BLaER1 (cell line): ENCODE results near the gene PICALM.
"Not testable (repeated sequence)": the region's sequence is repeated elsewhere in the genome, so short reads cannot be mapped to it uniquely, and the experiment has no call there.

Experiments used
- H3K27ac ChIP-seq: shearing (Covaris generic); formaldehyde crosslinking; 2 replicates; pipeline ENCODE4 v1.8.1; 2022
- H3K27me3 ChIP-seq: shearing (Covaris generic); formaldehyde crosslinking; 2 replicates; pipeline ENCODE4 v1.8.1; 2022
- H3K36me3 ChIP-seq: shearing (Covaris generic); formaldehyde crosslinking; 2 replicates; pipeline ENCODE4 v1.8.1; 2022
- H3K4me1 ChIP-seq: shearing (Covaris generic); formaldehyde crosslinking; 2 replicates; pipeline ENCODE4 v1.8.1; 2022
- H3K4me2 ChIP-seq: shearing (Covaris generic); formaldehyde crosslinking; 2 replicates; pipeline ENCODE4 v1.8.1; 2022
- H3K4me3 ChIP-seq: shearing (Covaris generic); formaldehyde crosslinking; 2 replicates; pipeline ENCODE4 v1.8.1; 2022
- H3K9ac ChIP-seq: shearing (Covaris generic); formaldehyde crosslinking; 2 replicates; pipeline ENCODE4 v1.8.1; 2022
- H3K9me3 ChIP-seq: shearing (Covaris generic); formaldehyde crosslinking; 2 replicates; pipeline ENCODE4 v1.8.1; 2022
- H4K20me1 ChIP-seq: shearing (Covaris generic); formaldehyde crosslinking; 2 replicates; pipeline ENCODE4 v1.8.1; 2022
- Cebpa-rat ChIP-seq: shearing (Covaris generic); IDR thresholded peaks from 2 replicates; pipeline ENCODE4 v1.8.1; 2022

The PICALM gene

GRCh38 chr11:86068951-86069407 is at the start of gene PICALM:
TSS of gene PICALM (minus strand) at chr11:86069084. CDS start at chr11:86068780, 304 bp downstream.
- H3K4me3 ChIP-seq = peak within 1 kb of the TSS; percentile 92
- peaks cover 44% of the 10 kb centered on the region for H4K20me1 ChIP-seq
- peaks cover 32% of the 10 kb centered on the region for H3K4me1 ChIP-seq
- H3K27ac ChIP-seq = peak within 1 kb of the TSS; percentile 89
- H3K9me3 ChIP-seq = no peaks in the 10 kb centered on the region
- H3K9ac ChIP-seq = peak within 1 kb of the TSS; percentile 89
- peak within 1 kb of the TSS; percentile 88 for H3K4me2 ChIP-seq
- H3K27me3 ChIP-seq = no peaks in the 10 kb centered on the region
- H3K36me3 ChIP-seq = no peaks in the 10 kb centered on the region
- no peak for TF ChIP-seq Cebpa-rat

- no peak overlapping the region for H3K4me2 ChIP-seq
- H3K4me1 ChIP-seq = peaks cover under 1% of the 10 kb centered on the region
- H3K9ac ChIP-seq = no peak overlapping the region
- no peaks in the 10 kb centered on the region for H4K20me1 ChIP-seq
- H3K4me3 ChIP-seq = no peak overlapping the region
- H3K27me3 ChIP-seq = no peaks in the 10 kb centered on the region
- H3K36me3 ChIP-seq = no peaks in the 10 kb centered on the region
- no peak for TF ChIP-seq Cebpa-rat
- H3K27ac ChIP-seq = no peak overlapping the region
- no peaks in the 10 kb centered on the region for H3K9me3 ChIP-seq
Observed at GRCh38 chr11:86118253-86118652, 49.4 kb upstream of the PICALM start.

DNA sequence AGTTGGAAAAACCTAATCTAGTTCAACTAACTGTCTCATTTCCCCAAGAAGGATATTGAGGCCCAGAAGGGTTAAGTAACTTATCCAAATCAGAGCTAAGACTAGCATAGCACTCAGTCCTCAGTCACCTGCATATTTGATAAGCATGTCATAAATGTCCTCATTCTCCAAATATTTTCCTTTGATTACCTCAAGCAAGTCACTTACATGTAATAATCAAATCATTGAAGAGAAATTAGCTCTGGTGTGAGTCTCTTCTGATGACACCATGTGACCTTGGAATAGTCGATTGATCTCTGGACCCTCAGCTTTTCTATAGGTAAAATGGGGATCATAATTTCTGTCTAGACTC is 48.8 kb upstream of the PICALM start:
- H3K4me1 ChIP-seq = no peaks in the 10 kb centered on the region
- H3K4me3 ChIP-seq = no peak overlapping the region
- no peaks in the 10 kb centered on the region for H4K20me1 ChIP-seq
- no peaks in the 10 kb centered on the region for H3K36me3 ChIP-seq
- no peak overlapping the region for H3K4me2 ChIP-seq
- H3K27me3 ChIP-seq = no peaks in the 10 kb centered on the region
- TF ChIP-seq Cebpa-rat = no peak
- no peaks in the 10 kb centered on the region for H3K9me3 ChIP-seq
- H3K9ac ChIP-seq = no peak overlapping the region
- H3K27ac ChIP-seq = no peak overlapping the region

DNA sequence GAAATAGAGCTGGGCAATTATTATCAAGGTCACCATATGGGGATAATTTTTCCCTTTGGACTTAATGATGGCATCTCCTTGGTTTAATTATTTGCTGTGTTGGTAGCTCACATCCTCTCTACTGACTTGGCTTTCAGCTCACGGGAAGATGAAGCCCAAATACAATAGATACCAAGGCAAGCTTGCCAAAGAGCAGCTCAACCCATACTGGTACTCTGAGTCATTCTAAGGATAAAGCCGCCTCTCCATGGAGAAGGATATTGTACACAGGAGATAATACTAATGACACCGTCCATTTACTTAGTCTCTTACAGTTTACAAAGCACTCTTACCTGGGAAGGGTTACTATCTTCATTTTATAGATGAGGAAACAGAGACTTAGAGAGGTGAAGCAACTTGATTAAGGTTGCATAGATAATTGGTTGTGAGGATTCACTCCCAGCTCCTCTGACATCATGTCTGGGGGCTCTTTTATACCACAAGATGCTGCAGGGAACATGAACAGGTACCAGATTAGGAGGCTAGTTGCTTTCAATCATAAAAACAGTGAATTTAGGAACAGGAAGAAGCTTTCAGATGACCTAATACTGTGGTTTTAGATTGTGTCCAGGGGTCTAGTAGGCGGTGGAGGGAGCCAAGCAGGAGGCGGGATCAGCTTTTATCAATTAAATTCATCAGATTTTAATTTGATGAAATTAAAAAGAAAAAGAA is 48.3 kb upstream of the PICALM start:
- no peak overlapping the region for H3K9ac ChIP-seq
- no peak overlapping the region for H3K4me2 ChIP-seq
- no peaks in the 10 kb centered on the region for H3K4me1 ChIP-seq
- no peak overlapping the region for H3K27ac ChIP-seq
- no peaks in the 10 kb centered on the region for H3K27me3 ChIP-seq
- no peaks in the 10 kb centered on the region for H3K36me3 ChIP-seq
- H3K4me3 ChIP-seq = no peak overlapping the region
- no peak for TF ChIP-seq Cebpa-rat
- H3K9me3 ChIP-seq = no peaks in the 10 kb centered on the region
- H4K20me1 ChIP-seq = no peaks in the 10 kb centered on the region

DNA sequence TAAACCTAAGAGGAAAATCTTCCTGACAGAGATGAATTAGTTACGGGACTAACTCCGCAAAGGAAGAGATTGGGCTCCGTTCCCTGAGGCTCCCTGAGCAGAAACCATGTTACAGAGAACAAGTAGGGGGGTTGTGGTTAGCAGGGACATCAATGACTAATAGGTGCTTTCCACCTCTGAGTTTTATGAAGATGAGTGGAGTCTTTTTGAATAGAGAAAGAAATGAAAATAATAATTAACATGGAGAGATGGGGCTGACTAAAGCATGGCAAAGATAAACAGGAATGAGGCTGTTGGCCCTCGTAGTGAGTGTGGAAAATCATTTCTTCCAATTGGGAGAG is 47.5 kb upstream of the PICALM start:
- TF ChIP-seq Cebpa-rat = no peak
- no peak overlapping the region for H3K4me2 ChIP-seq

GRCh38 chr11:86115542-86116385 is 46.9 kb upstream of the PICALM start:
- no peaks in the 10 kb centered on the region for H3K36me3 ChIP-seq
- no peaks in the 10 kb centered on the region for H3K4me1 ChIP-seq
- no peaks in the 10 kb centered on the region for H3K9me3 ChIP-seq
- H3K27ac ChIP-seq = no peak overlapping the region
- no peak overlapping the region for H3K9ac ChIP-seq
- H4K20me1 ChIP-seq = no peaks in the 10 kb centered on the region
- no peak overlapping the region for H3K4me2 ChIP-seq
- no peaks in the 10 kb centered on the region for H3K27me3 ChIP-seq
- H3K4me3 ChIP-seq = no peak overlapping the region
- no peak for TF ChIP-seq Cebpa-rat

More for the DNA sequence above, 47.5 kb upstream of the PICALM start:
- no peak overlapping the region for H3K27ac ChIP-seq
- no peak overlapping the region for H3K4me3 ChIP-seq
- H3K9me3 ChIP-seq = no peaks in the 10 kb centered on the region
- H3K36me3 ChIP-seq = no peaks in the 10 kb centered on the region
- no peaks in the 10 kb centered on the region for H4K20me1 ChIP-seq
- H3K4me1 ChIP-seq = no peaks in the 10 kb centered on the region
- H3K9ac ChIP-seq = no peak overlapping the region
- H3K27me3 ChIP-seq = no peaks in the 10 kb centered on the region

DNA sequence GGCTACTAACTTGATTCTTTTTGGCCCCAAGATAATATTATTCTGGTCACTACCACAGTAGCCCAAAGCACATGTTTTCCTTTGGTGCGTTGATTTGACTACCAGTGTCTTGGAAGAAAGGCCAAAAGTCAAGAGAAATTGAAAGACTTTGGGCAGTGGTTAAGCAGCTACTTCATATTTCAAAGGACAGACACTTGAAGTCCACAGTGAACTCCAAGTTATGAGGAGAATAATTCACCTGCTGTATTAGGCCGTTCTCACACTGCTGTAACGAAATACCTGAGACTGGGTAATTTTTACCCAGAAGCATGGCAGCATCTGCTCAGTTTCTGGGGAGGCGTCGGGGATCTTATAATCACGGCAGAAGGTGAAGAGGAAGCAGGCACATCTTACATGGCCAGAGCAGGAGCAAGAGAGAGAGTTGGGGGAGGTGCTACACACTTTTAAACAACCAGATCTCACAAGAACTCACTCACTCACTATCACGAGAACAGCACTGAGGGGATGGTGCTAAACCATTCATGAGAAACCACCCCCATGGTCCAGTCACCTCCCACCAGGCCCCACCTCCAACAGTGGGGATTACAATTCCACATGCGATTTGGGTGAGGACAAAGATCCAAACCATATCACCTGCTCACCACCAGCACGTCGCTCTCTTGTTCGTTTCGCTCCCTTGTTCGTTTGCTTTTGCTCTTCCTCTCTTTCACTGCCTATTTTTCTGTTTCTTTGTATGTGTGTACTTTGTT is 40.2 kb upstream of the PICALM start:
- H3K4me3 ChIP-seq = no peak overlapping the region
- no peak for TF ChIP-seq Cebpa-rat
- H3K9ac ChIP-seq = no peak overlapping the region
- no peaks in the 10 kb centered on the region for H3K27me3 ChIP-seq
- no peaks in the 10 kb centered on the region for H4K20me1 ChIP-seq
- 0 out of 2 replicates have a peak, but pooled peaks cover 5% of the 10 kb centered on the region for H3K9me3 ChIP-seq
- no peaks in the 10 kb centered on the region for H3K36me3 ChIP-seq
- H3K4me2 ChIP-seq = no peak overlapping the region
- no peaks in the 10 kb centered on the region for H3K4me1 ChIP-seq
- H3K27ac ChIP-seq = no peak overlapping the region

GRCh38 chr11:86108191-86108590 is 39.3 kb upstream of the PICALM start:
- no peaks in the 10 kb centered on the region for H3K36me3 ChIP-seq
- no peak overlapping the region for H3K9ac ChIP-seq
- H3K27ac ChIP-seq = no peak overlapping the region
- H3K4me1 ChIP-seq = no peaks in the 10 kb centered on the region
- H4K20me1 ChIP-seq = no peaks in the 10 kb centered on the region
- 0 out of 2 replicates have a peak, but pooled peaks cover 5% of the 10 kb centered on the region for H3K9me3 ChIP-seq
- H3K4me2 ChIP-seq = no peak overlapping the region
- no peaks in the 10 kb centered on the region for H3K27me3 ChIP-seq
- no peak overlapping the region for H3K4me3 ChIP-seq
- no peak for TF ChIP-seq Cebpa-rat

DNA sequence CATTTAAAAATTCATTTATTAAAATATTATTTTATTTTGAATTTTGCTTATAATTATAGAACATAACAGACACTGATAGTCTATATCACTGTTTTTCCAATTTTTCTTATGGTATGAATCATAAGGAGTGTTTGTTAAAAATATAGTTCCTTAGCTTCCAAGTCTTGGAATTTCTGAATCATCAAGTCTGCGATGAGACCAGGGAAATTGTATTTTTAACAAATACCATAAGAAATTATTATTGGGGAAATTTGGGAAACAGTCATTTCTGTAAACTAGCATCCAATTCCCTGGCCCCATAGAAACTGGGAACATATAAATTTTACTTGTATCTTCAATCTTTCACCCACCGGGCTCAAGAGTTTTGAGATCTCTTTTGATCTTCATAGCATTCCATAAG is 38.0 kb upstream of the PICALM start:
- no peaks in the 10 kb centered on the region for H3K4me1 ChIP-seq
- no peaks in the 10 kb centered on the region for H3K27me3 ChIP-seq
- no peak overlapping the region for H3K4me3 ChIP-seq
- H3K27ac ChIP-seq = no peak overlapping the region
- H3K9me3 ChIP-seq = 0 out of 2 replicates have a peak, but pooled peaks cover 5% of the 10 kb centered on the region
- H3K36me3 ChIP-seq = no peaks in the 10 kb centered on the region
- no peak overlapping the region for H3K4me2 ChIP-seq
- TF ChIP-seq Cebpa-rat = no peak
- no peaks in the 10 kb centered on the region for H4K20me1 ChIP-seq
- no peak overlapping the region for H3K9ac ChIP-seq

DNA sequence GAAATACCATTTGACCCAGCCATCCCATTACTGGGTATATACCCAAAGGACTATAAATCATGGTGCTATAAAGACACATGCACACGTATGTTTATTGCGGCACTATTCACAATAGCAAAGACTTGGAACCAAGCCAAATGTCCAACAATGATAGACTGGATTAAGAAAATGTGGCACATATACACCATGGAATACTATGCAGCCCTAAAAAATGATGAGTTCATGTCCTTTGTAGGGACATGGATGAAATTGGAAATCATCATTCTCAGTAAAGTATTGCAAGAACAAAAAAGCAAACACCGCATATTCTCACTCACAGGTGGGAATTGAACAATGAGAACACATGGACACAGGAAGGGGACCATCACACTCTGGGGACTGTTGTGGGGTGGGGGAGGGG is 37.1 kb upstream of the PICALM start:
- H3K4me3 ChIP-seq, H3K36me3 ChIP-seq, H3K9ac ChIP-seq, H3K9me3 ChIP-seq, H4K20me1 ChIP-seq, H3K27me3 ChIP-seq, H3K4me1 ChIP-seq, H3K4me2 ChIP-seq, H3K27ac ChIP-seq: not testable (repeated sequence)

- H3K27ac ChIP-seq, H3K9me3 ChIP-seq, H3K27me3 ChIP-seq, H3K36me3 ChIP-seq, H3K4me1 ChIP-seq, H3K4me2 ChIP-seq, H4K20me1 ChIP-seq, H3K4me3 ChIP-seq, H3K9ac ChIP-seq: not testable (repeated sequence)
Observed at GRCh38 chr11:86105601-86106000, 36.7 kb upstream of the PICALM start.
